GM03348 (cell line): ENCODE data around the gene PPAT.
"Not testable (repeated sequence)": the region's sequence is repeated elsewhere in the genome, so short reads cannot be mapped to it uniquely, and the experiment has no call there.

Source experiments
- DNase-seq: peaks from one replicate; pipeline ENCODE4 v3.0.0; 2012; ENCODE audit warnings: low spot score

Gene PPAT

GRCh38 chr4:56435140-56435926 lies at the start of gene PPAT:
PPAT (minus strand) TSS chr4:56435615; CDS start chr4:56435477, 138 bp downstream.
- peak; percentile 99 for DNase-seq

- DNase-seq: no peak
Observed at GRCh38 chr4:56480691-56481090, 45.3 kb upstream of the PPAT start.

- DNase-seq: no peak
Observed at GRCh38 chr4:56477192-56477702, 41.8 kb upstream of the PPAT start.

GRCh38 chr4:56475917-56476316 lies 40.5 kb upstream of the PPAT start:
- no peak for DNase-seq

GRCh38 chr4:56469489-56470210 lies 34.2 kb upstream of the PPAT start:
- peak; percentile 3 for DNase-seq

GRCh38 chr4:56468097-56468422 lies 32.6 kb upstream of the PPAT start:
- no peak for DNase-seq

- DNase-seq: peak; percentile 96
Observed at GRCh38 chr4:56467284-56468096, 32.1 kb upstream of the PPAT start, which contains the start of gene SRP72. SRP72 (plus strand) TSS chr4:56467617; CDS start chr4:56467636, 19 bp downstream.

GRCh38 chr4:56466910-56467283 lies 31.5 kb upstream of the PPAT start:
- peak; percentile 17 for DNase-seq

GRCh38 chr4:56466296-56466761 lies 30.9 kb upstream of the PPAT start:
- peak; percentile 63 for DNase-seq

- DNase-seq: peak; percentile 4
Observed at GRCh38 chr4:56465599-56466295, 30.3 kb upstream of the PPAT start.

- no peak for DNase-seq
Observed at GRCh38 chr4:56464581-56464980, 29.2 kb upstream of the PPAT start.

GRCh38 chr4:56463711-56464110 lies 28.3 kb upstream of the PPAT start:
- no peak for DNase-seq

- no peak for DNase-seq
Observed at GRCh38 chr4:56462157-56462556, 26.7 kb upstream of the PPAT start.

GRCh38 chr4:56460085-56460484 lies 24.7 kb upstream of the PPAT start:
- no peak for DNase-seq

- DNase-seq: no peak
Observed at GRCh38 chr4:56450342-56450741, 14.9 kb upstream of the PPAT start.

- not testable (repeated sequence) for DNase-seq
Observed at GRCh38 chr4:56449475-56449874, 14.1 kb upstream of the PPAT start.

- DNase-seq: no peak
Observed at GRCh38 chr4:56448301-56448700, 12.9 kb upstream of the PPAT start.

GRCh38 chr4:56445699-56446098 lies 10.3 kb upstream of the PPAT start:
- DNase-seq: no peak

GRCh38 chr4:56444719-56445118 lies 9.3 kb upstream of the PPAT start:
- no peak for DNase-seq

GRCh38 chr4:56440983-56441382 lies 5.6 kb upstream of the PPAT start:
- no peak for DNase-seq

- no peak for DNase-seq
Observed at GRCh38 chr4:56438766-56439165, 3.4 kb upstream of the PPAT start.
